ENCODE data around the gene ABCF1.

ABCF1 gene

DNA sequence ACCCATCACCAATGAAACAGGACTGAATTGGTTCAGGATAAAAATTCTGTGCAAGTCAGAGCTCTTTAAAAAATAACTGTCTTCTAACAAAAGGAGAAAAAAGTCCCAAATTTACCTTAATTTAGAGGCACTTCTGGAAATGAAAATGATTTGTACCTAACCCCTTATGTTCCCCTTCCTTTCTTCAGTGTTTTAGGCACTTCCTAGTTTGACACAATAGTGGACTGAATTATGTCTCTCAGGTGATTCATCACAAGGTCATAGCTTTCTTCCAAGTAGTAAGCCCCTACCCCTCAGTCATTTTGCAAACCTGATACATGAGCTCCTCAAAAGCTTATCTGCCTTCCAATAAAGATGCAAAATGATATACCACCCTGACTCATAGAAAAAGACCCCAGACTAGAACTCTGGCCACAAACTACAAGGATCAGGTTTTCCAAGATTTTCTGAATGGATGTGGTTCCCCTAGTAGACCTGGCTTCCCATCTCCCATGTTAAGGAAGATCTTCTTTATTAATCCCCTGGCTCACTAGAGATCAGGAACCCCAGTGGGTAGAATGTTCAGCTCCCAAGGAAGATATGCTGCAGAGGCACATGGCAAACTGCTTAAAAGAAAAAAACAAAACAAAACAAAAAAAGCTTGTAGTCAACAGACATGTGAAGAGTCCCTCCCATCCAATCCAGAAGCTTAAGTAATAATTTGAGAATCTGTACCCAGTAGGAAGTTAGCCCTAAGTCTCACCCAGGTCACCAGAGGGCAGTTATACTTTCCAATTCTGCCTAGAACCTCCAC is 42.2 kb downstream of the ABCF1 start:
- no peak for TF ChIP-seq JUND (IDR thresholded peaks at IDR 0.05; ENCODE audit: low read depth)
- no peak for DNase-seq (ENCODE audit: low read depth in 1 of 2, low spot score in 1 of 2)
- in situ Hi-C loops (cut with HindIII; ENCODE audit: low pct_unique_long_range_greater_than_20kb, low sequenced_read_pairs): no loop called here

DNA sequence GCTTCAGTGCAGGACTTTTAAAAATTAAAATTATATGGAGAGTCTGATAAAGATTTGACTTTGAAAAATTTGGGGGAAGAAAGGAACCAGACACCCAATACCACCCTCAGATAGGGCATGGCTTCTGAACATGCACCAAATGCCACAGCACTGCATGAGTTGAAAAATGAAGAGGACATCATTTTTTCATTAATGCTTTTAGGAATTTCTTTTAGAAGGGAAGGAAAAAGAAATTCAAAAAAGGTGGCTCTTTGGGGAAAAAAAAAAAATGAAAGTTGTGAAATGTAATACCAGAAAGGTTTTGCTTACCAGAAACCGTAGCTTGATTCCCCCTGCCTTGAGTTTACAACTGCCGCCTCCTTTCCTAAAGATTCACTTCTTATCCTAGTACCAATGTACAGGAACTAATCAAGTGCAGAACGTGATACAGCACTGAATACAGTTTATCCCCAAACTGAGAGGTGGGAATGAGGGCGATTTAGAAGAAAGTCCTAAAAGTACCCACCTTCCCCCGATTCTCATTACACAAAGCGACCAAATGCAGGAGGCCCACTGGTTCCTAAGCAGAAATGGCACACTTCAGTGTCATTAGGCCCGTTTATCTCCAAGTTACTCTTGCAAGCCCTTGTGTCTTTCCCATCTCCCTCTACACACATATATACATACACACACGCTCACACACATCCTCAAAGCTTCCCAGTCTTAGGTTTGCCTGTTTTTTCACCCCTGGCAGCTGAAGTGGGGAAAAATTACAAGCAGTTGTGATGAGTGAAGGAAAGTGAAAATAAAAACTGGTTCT is 43.0 kb downstream of the ABCF1 start:
- TF ChIP-seq JUND (IDR thresholded peaks at IDR 0.05; ENCODE audit: low read depth): no peak
- DNase-seq (ENCODE audit: low read depth in 1 of 2, low spot score in 1 of 2): peak in 1 of 2 experiments; percentile 48
- in situ Hi-C loops (cut with HindIII; ENCODE audit: low pct_unique_long_range_greater_than_20kb, low sequenced_read_pairs): no loop called here

DNA sequence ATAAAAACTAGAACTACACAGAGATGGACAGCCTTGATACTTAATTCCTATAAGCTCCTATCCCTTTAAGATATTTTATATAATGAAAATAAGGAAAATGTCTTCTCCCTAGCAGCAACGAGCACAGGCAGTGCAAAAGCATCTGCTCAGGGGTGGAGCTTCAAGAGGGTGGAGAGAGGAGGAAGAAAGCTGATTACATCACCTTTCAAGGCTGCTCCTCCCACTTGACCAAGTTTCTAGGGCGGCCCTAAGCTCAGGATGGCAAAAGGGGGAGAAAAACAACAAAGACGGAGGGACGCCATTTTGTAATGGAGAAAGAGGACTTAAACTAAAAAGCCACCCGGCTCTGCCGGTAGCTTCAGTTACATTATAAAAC is 43.6 kb downstream of the ABCF1 start:
- TF ChIP-seq JUND (IDR thresholded peaks at IDR 0.05; ENCODE audit: low read depth): peak; percentile 25; the same call in 1 of the 2 replicates
- in situ Hi-C loops (cut with HindIII; ENCODE audit: low pct_unique_long_range_greater_than_20kb, low sequenced_read_pairs): no loop called here
- DNase-seq (ENCODE audit: low read depth in 1 of 2, low spot score in 1 of 2): peak; percentile 35 to 99

DNA sequence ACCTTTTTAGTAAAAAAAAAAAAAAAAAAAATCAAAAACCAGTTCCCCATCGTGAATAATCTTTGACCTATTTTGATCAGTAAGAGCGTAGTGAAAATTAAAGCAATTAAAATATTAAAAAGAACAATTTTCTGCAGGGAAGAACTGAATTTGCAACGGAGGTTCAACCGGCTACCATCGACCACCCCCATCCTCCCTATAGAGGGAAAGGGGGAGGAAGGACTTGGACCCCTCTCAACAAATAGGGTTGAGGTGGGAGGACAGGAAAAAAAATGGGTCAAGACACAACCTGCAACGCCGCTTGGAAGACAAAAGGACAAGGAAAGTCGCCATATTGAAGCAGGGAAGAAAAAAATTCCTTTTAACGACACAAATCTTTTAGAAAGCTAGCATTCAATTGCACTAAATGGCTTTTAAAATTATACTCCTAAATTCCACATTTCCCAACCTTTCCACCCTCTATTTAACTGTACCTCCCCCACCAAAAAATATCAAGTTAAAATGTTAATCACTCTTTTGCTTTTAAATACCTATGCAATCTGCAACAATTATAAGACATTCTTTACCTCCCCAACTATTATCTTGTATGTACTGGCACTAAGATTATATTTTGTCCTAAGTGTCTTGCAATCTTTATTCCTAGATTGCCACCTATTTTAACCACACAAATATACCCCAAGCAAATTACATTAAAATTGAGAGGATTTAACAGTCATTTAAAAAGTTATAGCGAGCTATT is 44.1 kb downstream of the ABCF1 start:
- peak in 1 of 2 experiments; percentile 89 for DNase-seq (ENCODE audit: low read depth in 1 of 2, low spot score in 1 of 2)
- peak; percentile 69 for TF ChIP-seq JUND (IDR thresholded peaks at IDR 0.05; ENCODE audit: low read depth)
- in situ Hi-C loops (cut with HindIII; ENCODE audit: low pct_unique_long_range_greater_than_20kb, low sequenced_read_pairs): no loop called here

DNA sequence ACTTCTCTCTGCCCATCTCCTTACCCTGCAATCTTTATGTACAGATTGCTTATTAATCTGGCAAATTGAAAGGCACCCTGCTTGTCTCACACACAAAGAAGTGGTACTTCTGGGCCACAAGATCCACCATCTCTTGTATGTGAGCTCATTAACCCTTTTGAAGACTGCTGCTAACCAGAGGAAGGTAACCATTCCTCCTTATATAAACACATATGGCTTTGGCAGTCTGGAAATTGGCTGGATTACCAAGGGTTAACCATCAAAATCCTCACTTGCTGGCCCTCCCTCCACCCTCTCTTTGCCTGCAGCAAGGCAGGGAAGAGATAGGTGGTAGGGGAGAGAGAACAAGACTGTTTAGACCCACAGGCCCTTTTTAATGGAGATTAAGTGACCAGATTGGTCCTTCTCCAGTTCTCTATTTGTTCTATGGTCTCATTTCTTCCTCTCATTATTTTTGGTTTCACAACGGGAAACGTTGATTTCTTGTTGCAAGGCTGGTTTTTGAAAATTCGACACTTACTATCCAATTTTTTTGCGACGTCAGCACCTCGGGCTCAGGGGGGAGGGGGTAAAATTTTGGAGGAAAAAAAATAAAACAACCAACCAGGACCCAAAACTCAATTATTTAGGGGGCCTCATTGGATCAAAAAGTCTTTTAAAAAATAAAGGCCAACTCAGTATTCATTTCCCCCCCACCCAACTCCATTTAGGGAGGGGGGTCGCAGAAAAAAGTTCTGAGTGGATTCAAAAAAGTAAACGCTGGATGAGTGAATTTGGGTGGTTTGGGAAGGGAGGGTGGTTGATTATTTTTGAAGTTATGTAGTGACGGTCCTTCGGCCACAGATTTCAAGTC is 44.9 kb downstream of the ABCF1 start:
- DNase-seq (ENCODE audit: low read depth in 1 of 2, low spot score in 1 of 2): peak in 1 of 2 experiments; percentile 81
- in situ Hi-C loops (cut with HindIII; ENCODE audit: low pct_unique_long_range_greater_than_20kb, low sequenced_read_pairs): no loop called here
- 0 out of 2 replicates have a peak, but pooled peaks have one; percentile 3 for TF ChIP-seq JUND (IDR thresholded peaks at IDR 0.05; ENCODE audit: low read depth)

DNA sequence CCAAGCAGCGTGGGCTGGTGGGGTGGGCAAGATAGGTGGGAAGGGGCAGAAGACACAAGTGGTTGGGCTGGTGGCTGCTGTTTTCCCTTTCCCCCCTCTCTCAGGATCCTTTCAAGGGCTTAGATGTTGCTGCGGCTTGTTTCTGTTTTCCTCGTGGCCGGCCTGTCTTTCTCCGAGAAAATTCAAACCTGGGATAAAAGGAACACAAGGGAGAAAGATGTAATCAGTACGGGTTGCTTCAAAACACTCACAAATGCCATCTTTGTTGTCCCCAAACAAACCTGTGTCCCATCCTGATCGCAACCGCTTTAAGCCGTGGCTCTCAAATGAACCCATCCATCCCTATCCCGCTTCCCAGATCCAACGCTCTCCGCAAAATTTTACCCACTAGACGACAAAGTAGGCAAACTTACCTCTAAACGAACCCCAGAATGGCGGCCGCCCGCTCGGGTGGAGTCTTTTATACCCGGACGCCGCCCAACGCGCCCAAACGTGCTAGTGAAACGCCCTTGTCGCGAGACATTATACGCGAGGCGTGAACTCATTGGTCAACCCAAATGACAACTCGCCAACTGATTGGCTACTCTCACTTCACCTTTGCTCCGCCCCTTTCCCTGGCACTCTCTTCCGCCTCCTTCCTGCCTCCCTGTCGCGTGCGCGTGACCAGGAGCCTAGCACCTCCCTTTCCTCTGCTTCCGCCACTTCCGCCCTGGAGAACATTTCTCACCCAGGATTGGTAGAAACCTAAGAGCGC is 45.7 kb downstream of the ABCF1 start, which contains the start of gene PPP1R10:
Gene PPP1R10 (minus strand): TSS at position 433 of the 754 bp plus-strand sequence. CDS start 7,299 bp downstream, outside the sequence.
- in situ Hi-C loops (cut with HindIII; ENCODE audit: low pct_unique_long_range_greater_than_20kb, low sequenced_read_pairs): no loop called here
- peak; percentile 75 to 100 for DNase-seq (ENCODE audit: low read depth in 1 of 2, low spot score in 1 of 2)
- TF ChIP-seq JUND (IDR thresholded peaks at IDR 0.05; ENCODE audit: low read depth): no peak

DNA sequence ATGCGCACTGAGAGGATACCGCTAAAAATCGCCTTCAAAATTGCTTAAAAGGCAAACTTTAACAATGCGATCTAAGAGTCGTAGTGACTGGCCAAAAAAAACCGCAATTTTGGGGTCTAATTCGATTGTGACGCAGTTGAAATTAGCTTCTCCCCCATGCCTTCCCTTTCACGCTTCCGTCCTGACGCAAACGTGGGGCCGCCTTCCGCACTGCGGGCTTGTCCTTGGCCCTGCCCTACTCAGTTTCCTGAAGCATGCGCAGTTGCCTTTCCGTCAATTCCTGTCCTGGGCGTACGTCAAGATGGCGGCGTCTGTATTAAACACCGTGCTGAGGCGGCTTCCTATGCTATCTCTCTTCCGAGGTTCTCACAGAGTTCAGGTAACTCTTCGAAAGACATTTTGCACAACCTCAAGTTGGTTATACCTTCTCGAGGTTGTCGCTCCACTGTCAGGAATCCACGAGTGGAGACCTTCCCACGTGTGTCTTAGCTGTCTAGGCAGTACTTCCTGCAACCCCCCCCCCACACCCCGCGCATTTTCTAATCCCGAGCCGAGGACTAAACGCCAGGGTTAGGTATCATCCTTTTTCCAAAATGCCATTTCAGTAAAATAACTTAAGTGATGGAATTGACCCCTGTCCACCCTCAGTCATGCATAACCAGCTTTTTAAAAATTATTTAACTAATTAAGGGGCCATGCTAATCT is 46.5 kb downstream of the ABCF1 start, which contains the start of gene MRPS18B:
Gene MRPS18B (plus strand): TSS at position 276 of the 705 bp plus-strand sequence. CDS start 26 bp downstream, at position 302.
- in situ Hi-C loops (cut with HindIII; ENCODE audit: low pct_unique_long_range_greater_than_20kb, low sequenced_read_pairs): no loop called here
- DNase-seq (ENCODE audit: low read depth in 1 of 2, low spot score in 1 of 2): peak; percentile 71 to 99
- no peak for TF ChIP-seq JUND (IDR thresholded peaks at IDR 0.05; ENCODE audit: low read depth)

DNA sequence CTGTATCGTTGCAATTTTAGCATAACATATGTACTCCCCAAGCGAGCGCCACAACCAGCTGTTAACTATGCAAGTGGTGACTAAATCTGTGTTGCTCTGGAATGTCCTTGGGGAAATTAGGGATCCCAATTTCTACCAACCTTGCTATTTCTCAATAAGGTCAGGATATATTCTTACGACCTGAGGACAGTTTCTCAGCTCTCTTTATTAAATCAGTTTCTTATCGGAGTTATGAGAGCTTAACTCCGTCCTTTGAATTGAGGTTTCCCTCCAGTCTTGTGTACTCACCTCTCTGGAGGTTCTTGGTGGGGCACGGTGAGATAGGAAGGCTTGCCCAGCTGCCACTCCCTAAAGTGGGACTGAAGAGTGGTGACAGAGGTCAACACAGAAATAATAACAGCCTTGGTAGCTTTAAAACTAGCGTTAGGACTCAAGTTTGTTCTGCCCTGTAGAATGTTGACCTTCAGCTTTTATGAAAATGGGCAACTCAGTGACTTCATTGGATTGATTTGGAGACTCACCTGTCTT is 47.1 kb downstream of the ABCF1 start:
- DNase-seq (ENCODE audit: low read depth in 1 of 2, low spot score in 1 of 2): no peak

DNA sequence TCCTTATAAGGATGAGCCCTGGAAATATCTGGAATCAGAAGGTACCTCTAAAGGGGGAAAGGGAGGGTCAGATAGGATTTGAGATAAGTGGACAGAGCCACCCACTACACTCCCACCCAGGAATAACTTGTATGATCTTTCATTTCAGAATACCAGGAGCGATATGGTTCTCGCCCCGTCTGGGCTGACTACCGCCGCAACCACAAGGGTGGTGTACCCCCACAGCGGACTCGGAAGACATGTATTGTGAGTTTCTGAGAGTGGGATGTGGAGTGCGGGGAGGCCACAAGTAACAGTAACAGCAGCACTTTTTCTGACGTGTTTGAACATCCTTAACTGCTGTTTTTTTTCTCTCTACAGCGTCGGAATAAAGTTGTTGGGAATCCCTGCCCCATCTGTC is 48.3 kb downstream of the ABCF1 start:
- in situ Hi-C loops (cut with HindIII; ENCODE audit: low pct_unique_long_range_greater_than_20kb, low sequenced_read_pairs): no loop called here
- no peak for DNase-seq (ENCODE audit: low read depth in 1 of 2, low spot score in 1 of 2)
- TF ChIP-seq JUND (IDR thresholded peaks at IDR 0.05; ENCODE audit: low read depth): no peak

More for the DNA sequence above, 47.1 kb downstream of the ABCF1 start:
- in situ Hi-C loops (cut with HindIII; ENCODE audit: low pct_unique_long_range_greater_than_20kb, low sequenced_read_pairs): no loop called here
- no peak for TF ChIP-seq JUND (IDR thresholded peaks at IDR 0.05; ENCODE audit: low read depth)

DNA sequence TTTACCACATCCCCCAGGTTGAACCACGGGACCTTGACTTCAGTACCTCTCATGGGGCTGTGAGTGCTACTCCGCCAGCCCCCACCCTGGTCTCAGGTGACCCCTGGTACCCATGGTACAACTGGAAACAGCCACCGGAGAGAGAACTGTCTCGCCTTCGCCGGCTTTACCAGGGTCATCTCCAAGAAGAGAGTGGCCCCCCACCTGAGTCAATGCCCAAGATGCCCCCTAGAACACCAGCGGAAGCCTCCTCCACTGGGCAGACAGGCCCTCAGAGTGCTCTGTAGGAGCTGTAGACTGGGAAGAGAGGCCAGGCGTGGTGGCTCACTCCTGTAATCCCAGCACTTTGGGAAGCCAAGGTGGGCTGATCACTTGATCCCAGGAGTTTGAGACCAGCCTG is 54.3 kb downstream of the ABCF1 start:
- no peak for TF ChIP-seq JUND (IDR thresholded peaks at IDR 0.05; ENCODE audit: low read depth)
- DNase-seq (ENCODE audit: low read depth in 1 of 2, low spot score in 1 of 2): no peak
- in situ Hi-C loops (cut with HindIII; ENCODE audit: low pct_unique_long_range_greater_than_20kb, low sequenced_read_pairs): no loop called here
